ENCODE data around the gene TTC3.
"Not testable (repeated sequence)": the region's sequence is repeated elsewhere in the genome, so short reads cannot be mapped to it uniquely, and the experiment has no call there.

TTC3 gene

GRCh38 chr21:37032877-37033471 is 40.1 kb upstream of the TTC3 start:
- in situ Hi-C loops (cut with MboI; ENCODE audit: low sequenced_read_pairs, unreplicated experiment) = no loop called here
- DNase-seq (ENCODE audit: low spot score) = no peak
- TF ChIP-seq CTCF (IDR thresholded peaks at IDR 0.05; ENCODE audit: borderline replicate concordance, control extremely low read depth, extremely low read depth, insufficient read depth, missing control alignments) = no peak

- DNase-seq (ENCODE audit: low spot score) = not testable (repeated sequence)
Measured at GRCh38 chr21:37034394-37034793, 38.7 kb upstream of the TTC3 start.

GRCh38 chr21:37036177-37036576 is 36.9 kb upstream of the TTC3 start:
- no peak for DNase-seq (ENCODE audit: low spot score)
- no peak for TF ChIP-seq CTCF (IDR thresholded peaks at IDR 0.05; ENCODE audit: borderline replicate concordance, control extremely low read depth, extremely low read depth, insufficient read depth, missing control alignments)
- in situ Hi-C loops (cut with MboI; ENCODE audit: low sequenced_read_pairs, unreplicated experiment) = no loop called here

More at GRCh38 chr21:37034394-37034793, 38.7 kb upstream of the TTC3 start:
- in situ Hi-C loops (cut with MboI; ENCODE audit: low sequenced_read_pairs, unreplicated experiment) = not testable (repeated sequence)

GRCh38 chr21:37039411-37040075 is 33.5 kb upstream of the TTC3 start:
- in situ Hi-C loops (cut with MboI; ENCODE audit: low sequenced_read_pairs, unreplicated experiment) = no loop called here
- no peak for DNase-seq (ENCODE audit: low spot score)
- no peak for TF ChIP-seq CTCF (IDR thresholded peaks at IDR 0.05; ENCODE audit: borderline replicate concordance, control extremely low read depth, extremely low read depth, insufficient read depth, missing control alignments)

- TF ChIP-seq CTCF (IDR thresholded peaks at IDR 0.05; ENCODE audit: borderline replicate concordance, control extremely low read depth, extremely low read depth, insufficient read depth, missing control alignments) = no peak
- no peak for DNase-seq (ENCODE audit: low spot score)
- in situ Hi-C loops (cut with MboI; ENCODE audit: low sequenced_read_pairs, unreplicated experiment) = no loop called here
Measured at GRCh38 chr21:37040212-37040611, 32.8 kb upstream of the TTC3 start.

- no peak for DNase-seq (ENCODE audit: low spot score)
- in situ Hi-C loops (cut with MboI; ENCODE audit: low sequenced_read_pairs, unreplicated experiment) = no loop called here
- no peak for TF ChIP-seq CTCF (IDR thresholded peaks at IDR 0.05; ENCODE audit: borderline replicate concordance, control extremely low read depth, extremely low read depth, insufficient read depth, missing control alignments)
Measured at GRCh38 chr21:37041706-37042271, 31.3 kb upstream of the TTC3 start.

GRCh38 chr21:37043818-37044217 is 29.2 kb upstream of the TTC3 start:
- no peak for DNase-seq (ENCODE audit: low spot score)
- in situ Hi-C loops (cut with MboI; ENCODE audit: low sequenced_read_pairs, unreplicated experiment) = no loop called here
- no peak for TF ChIP-seq CTCF (IDR thresholded peaks at IDR 0.05; ENCODE audit: borderline replicate concordance, control extremely low read depth, extremely low read depth, insufficient read depth, missing control alignments)
